Skeletal muscle cell (primary cell): ENCODE measurements around the gene STK39.
"Not testable (repeated sequence)": the region's sequence is repeated elsewhere in the genome, so short reads cannot be mapped to it uniquely, and the experiment has no call there.

Experiments used
- DNase-seq: peaks from one replicate; pipeline ENCODE4 v3.0.0-alpha.2; 2010; ENCODE audit warnings: low read depth
- H3K4me3 ChIP-seq: 2 replicates; pipeline ENCODE4 v1.5.1; 2011; ENCODE audit warnings: low read depth, mild to moderate bottlenecking, control low read depth, low read length, moderate library complexity

STK39 gene

GRCh38 chr2:168119515-168120141, 127.8 kb downstream of the STK39 start:
- DNase-seq: peak; percentile 29

DNA sequence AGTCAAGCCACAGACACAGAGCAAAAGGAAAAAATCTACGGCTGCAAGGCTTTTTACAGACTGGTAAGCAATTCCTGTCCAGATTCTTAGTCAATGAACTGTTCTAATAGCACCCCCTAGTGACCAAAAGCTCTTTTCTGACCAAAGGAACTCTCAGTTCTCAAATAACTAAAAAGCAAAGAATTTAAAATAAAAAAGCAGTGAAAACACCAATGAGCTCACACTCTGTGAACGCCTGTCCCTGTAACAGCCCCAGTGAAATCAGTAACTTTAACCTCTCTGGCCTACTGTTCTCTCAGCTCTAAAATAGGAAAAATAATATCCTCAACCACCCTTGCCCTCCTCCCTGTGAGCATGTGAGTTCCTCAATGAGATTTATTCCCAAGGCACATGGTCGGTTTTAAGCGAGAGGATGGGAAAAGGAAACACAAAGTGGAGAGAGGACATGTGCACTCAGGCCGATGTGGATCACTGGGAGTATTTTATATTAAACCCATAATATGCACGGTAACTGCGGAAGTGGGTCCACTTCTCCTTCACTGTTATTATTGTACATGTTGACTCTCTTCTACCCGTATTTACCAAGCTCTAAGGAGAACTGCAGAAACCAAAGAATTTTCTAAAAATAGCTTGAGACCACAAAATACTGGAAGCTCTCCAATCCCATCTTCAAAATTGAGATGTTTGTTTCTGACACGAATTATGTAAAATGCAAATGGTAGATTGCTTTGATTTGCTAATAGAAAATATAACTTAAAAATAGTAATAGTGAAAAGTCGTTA, 128.5 kb downstream of the STK39 start:
- peak; percentile 44 for DNase-seq
- H3K4me3 ChIP-seq: no peak overlapping the region

More at GRCh38 chr2:168119515-168120141, 127.8 kb downstream of the STK39 start:
- no peak overlapping the region for H3K4me3 ChIP-seq

DNA sequence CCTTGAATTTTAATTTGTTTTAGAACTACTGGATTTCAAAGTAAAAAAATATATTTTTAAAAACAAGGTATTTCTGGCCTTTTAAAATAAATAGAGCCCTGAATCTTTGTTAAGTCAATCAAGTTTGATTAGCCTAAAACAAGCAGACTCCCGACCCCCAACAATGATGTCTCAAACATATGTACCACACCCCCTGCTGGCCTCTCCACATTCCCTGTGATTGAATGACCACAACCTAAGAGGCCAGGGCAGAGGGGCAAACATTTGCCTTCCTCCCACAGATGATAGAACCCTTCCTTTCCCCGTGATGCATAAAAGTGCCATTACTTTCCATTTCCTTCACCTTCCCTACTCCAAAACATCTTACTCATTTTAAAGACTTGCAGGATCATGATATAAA, 130.9 kb downstream of the STK39 start:
- no peak overlapping the region for H3K4me3 ChIP-seq
- no peak for DNase-seq

- DNase-seq: no peak
- no peak overlapping the region for H3K4me3 ChIP-seq
These were observed 132.8 kb downstream of the STK39 start for GRCh38 chr2:168114619-168115018.

- DNase-seq: no peak
- H3K4me3 ChIP-seq: no peak overlapping the region
These were observed 133.4 kb downstream of the STK39 start for GRCh38 chr2:168114040-168114439.

- DNase-seq: no peak
- H3K4me3 ChIP-seq: no peak overlapping the region
These were observed 140.1 kb downstream of the STK39 start for GRCh38 chr2:168107322-168107721.

- H3K4me3 ChIP-seq: no peak overlapping the region
- DNase-seq: no peak
These were observed 142.2 kb downstream of the STK39 start for GRCh38 chr2:168105127-168105683.

- H3K4me3 ChIP-seq: no peak overlapping the region
- DNase-seq: no peak
These were observed 150.0 kb downstream of the STK39 start for GRCh38 chr2:168097431-168097830.

DNA sequence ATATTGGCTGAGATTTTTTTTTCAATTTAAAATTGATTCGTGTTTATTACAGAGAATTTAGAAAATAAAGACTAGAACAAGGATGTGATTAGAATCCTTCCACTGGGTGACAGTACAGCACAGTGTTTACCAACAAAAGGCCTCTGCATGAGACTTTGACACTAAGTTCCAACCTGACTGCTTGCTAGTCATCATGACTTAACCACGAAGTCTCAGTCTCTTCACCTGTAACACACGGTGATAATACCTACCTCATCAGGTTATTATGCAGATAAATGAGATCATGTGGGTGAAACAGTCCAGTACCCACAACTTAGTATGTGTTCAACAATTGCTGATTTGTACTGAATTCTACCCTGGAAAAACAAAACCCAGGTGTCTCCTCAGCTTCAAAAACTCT, 151.2 kb downstream of the STK39 start:
- H3K4me3 ChIP-seq: no peak overlapping the region
- DNase-seq: no peak

DNA sequence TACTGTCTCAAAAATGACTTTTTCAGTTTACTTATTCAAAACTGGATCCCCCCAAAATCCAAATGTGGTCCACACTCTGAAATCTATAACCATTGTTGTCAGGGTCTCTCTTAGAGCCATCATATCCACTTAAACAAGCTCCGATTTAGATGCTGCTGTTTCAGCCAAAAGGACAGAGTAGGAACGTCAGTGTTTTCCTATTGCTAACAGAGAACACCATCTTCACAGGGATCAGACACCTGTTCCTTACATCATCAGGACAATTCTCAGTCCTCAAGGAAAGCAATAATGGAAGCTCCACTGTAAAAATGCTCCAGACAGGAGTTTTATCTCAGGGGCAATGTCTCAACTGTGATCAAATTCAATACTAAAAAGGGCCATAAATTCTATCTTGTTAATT, 155.4 kb downstream of the STK39 start:
- H3K4me3 ChIP-seq: no peak overlapping the region
- no peak for DNase-seq

- H3K4me3 ChIP-seq: no peak overlapping the region
- no peak for DNase-seq
These were observed 156.8 kb downstream of the STK39 start for GRCh38 chr2:168090366-168091135.

- H3K4me3 ChIP-seq: no peak overlapping the region
- DNase-seq: no peak
These were observed 158.2 kb downstream of the STK39 start for GRCh38 chr2:168089200-168089599.

DNA sequence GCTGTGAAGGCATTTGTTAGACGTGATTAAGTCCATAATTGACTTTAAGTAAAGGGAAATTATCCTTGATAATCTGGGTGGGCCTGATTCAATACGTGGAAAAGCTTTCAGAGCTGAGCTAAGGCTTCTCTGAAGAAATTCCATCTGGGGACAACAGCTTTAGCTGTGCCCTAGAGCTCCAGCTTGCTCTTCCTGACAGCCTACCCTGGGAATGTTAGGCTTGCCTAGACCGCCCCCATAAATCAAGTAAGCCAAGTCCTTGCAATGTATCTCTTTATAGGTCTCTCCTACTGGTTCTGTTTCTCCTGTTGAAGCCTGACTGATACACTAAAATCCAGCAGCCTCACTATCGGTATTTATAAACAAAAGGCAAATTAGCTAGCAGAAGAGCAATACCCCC, 160.0 kb downstream of the STK39 start:
- no peak for DNase-seq
- no peak overlapping the region for H3K4me3 ChIP-seq

DNA sequence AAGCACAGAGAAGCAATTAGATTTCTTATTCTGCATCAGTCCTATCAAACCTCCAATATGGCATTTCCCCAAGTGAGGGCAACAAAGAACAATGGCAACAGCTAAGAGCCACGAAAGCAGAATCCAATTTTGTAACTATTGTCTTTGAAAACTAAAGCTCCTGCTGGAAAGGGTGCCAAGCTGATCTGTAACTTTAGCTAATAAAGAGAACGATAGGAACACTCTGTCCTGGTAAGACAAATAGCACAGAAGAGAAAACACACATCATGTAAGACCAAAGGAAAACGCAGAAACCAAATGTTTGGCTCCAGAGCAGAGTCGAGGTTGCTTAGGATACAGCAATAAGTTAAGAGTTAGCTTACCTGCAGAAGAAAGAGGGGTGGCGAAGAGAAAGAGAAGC, 160.5 kb downstream of the STK39 start:
- no peak for DNase-seq
- H3K4me3 ChIP-seq: no peak overlapping the region

DNA sequence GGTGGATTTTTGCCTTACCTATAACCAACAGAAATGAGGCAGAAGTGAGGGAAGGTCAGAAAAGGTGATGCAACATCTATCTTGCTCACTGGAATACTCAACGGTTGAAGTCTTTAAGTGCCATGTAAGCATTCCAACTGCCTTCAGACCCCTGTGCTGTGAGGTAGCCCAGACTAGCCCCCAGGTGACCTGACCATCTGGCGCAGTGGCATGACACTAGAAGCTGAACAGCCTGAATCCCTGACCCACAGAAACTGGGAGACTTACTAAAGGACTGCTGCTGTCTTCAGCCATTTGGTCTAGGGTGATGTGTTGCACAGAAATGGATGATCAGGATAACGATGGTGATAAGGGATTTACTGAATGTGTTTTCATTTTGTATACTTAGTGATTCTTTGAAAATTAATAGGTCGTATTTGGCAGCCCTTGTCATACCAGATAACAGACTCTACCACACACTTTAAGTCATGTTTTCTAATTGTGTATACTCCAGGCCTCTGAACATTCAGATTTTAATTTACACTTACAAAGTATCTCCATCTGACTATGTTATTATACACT, 161.5 kb downstream of the STK39 start:
- DNase-seq: no peak
- H3K4me3 ChIP-seq: no peak overlapping the region

DNA sequence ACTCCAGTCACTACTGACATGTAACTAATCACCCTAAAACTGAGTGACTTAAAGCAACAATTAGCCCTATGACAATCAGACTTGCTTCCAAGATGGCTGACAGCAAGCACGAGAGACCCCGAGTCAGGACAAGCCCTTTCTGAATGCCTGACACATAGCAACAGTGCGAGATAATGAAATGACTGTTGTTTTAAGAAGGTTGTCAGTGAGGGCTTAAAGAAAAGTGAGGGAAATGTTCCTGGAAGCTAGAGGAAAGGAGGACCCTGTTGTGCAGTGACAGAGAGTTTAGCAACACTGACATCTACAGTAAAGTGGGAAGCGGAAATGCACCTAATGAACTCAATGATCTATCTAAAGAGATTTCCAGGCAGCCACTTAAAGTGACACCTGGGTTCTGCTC, 163.1 kb downstream of the STK39 start:
- no peak overlapping the region for H3K4me3 ChIP-seq
- DNase-seq: no peak

DNA sequence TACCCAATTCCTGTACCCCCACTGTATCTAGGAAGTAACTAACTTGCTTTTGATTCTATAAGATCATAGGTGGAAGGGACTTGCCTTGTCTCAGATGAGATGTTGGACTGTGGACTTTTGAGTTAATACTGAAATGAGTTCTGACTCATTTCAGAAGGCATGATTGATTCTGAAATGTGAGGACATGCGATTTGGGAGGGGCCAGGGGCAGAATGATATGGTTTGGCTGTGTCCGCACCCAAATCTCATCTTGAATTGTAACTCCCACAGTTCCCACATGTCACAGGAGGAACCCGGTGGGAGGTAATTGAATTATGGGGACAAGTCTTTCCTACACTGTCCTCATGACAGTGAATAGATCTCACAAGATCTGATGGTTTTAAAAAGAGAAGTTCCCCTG, 165.9 kb downstream of the STK39 start:
- not testable (repeated sequence) for DNase-seq, H3K4me3 ChIP-seq

DNA sequence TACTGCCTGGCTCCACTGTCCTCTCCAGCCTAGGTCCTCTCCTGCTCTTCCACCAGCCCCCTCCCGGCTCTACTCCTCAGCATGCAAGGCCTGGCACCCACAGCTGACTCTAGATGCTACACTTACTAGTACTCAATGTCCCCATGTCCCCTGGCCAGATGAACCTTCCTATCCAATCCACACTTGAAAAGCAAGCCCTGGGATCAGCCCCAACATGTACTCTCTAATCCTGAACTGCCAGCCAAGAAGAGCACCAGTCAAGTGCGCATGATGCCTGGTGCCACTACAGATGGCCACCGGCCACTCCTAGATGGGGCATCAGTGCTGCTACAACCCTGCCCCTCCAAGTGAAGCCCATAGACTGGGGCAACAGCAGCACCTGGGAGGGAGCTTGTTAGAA, 168.2 kb downstream of the STK39 start:
- DNase-seq: no peak
- no peak overlapping the region for H3K4me3 ChIP-seq

DNA sequence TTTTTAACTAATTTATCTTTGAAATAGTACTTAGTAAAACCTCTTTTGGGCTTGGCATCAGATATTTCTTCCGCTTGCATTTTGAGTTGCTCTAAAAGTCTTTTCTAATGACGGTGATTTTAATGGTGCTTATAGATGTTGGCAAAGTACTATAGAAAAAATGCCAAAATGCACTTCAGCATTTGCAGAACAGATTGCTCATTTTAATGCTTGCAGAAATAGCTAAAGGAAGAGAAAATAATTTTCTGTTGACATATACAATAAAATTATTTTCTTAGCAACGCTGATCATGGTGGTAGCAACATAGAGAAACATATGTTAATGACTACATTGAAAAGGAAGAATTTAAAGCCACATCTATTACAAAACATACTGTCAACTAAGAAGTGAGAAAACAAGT, 170.7 kb downstream of the STK39 start:
- no peak for DNase-seq
- no peak overlapping the region for H3K4me3 ChIP-seq

- H3K4me3 ChIP-seq: no peak overlapping the region
- no peak for DNase-seq
These were observed 171.9 kb downstream of the STK39 start for GRCh38 chr2:168075446-168075845.
